RWPE2 (cell line): Measurements from ENCODE around the gene DCTN3.

Source experiments
- ATAC-seq: fragments of 200-7000 bp; cut with Tn5 transposase; 3 replicates; pipeline ENCODE4 v1.9.1; 2021; ENCODE audit warnings: low read depth
- DNase-seq: peaks from one replicate; pipeline ENCODE4 v3.0.0-alpha.2; 2020; ENCODE audit warnings: low spot score
- H3K27ac ChIP-seq: fragments of 450-650 bp; 2 replicates; pipeline ENCODE4 v1.5.1; 2017; ENCODE audit warnings: mild to moderate bottlenecking; ENCODE audit not compliant: poor library complexity, severe bottlenecking
- H3K27me3 ChIP-seq: fragments of 250-450 bp; sonication (Bioruptor Pico); 2 replicates; pipeline ENCODE4 v1.5.1; 2021; ENCODE audit warnings: mild to moderate bottlenecking, moderate library complexity; ENCODE audit not compliant: insufficient read depth, poor library complexity, severe bottlenecking
- H3K36me3 ChIP-seq: fragments of 250-450 bp; sonication (Bioruptor Pico); 2 replicates; pipeline ENCODE4 v1.5.1; 2020; ENCODE audit warnings: low read depth, mild to moderate bottlenecking, moderate library complexity
- H3K4me1 ChIP-seq: fragments of 250-450 bp; sonication (Bioruptor Pico); 2 replicates; pipeline ENCODE4 v1.5.1; 2021; ENCODE audit warnings: mild to moderate bottlenecking, moderate library complexity; ENCODE audit not compliant: insufficient read depth, poor library complexity, severe bottlenecking
- H3K4me3 ChIP-seq: fragments of 250-450 bp; sonication (Bioruptor Pico); 2 replicates; pipeline ENCODE4 v1.5.1; 2021; ENCODE audit warnings: mild to moderate bottlenecking, moderate library complexity; ENCODE audit not compliant: severe bottlenecking
- H3K9me3 ChIP-seq: fragments of 250-450 bp; sonication (Bioruptor Pico); 2 replicates; pipeline ENCODE4 v1.5.1; 2021; ENCODE audit warnings: mild to moderate bottlenecking, moderate library complexity; ENCODE audit not compliant: severe bottlenecking
- CTCF ChIP-seq: fragments of 450-650 bp; IDR thresholded peaks from one replicate; pipeline ENCODE4 v1.5.1; 2017; ENCODE audit warnings: mild to moderate bottlenecking, moderate library complexity; ENCODE audit not compliant: poor library complexity, severe bottlenecking

The DCTN3 gene

GRCh38 chr9:34587271-34587670, 33.0 kb downstream of the DCTN3 start:
- Histone ChIP-seq H3K27me3 (peaks cover 70% of the 10 kb centered on the region), H3K27ac (no peak overlapping the region), H3K36me3 (no peaks in the 10 kb centered on the region), H3K4me1 (no peaks in the 10 kb centered on the region), H3K9me3 (no peaks in the 10 kb centered on the region), H3K4me3 (no peak overlapping the region)
- DNase-seq (no peak), ATAC-seq (no peak)
- TF ChIP-seq CTCF: no peak

- no peak for DNase-seq
- no peak for ATAC-seq
- no peak for TF ChIP-seq CTCF
- Histone ChIP-seq H3K36me3 (no peaks in the 10 kb centered on the region), H3K4me1 (no peaks in the 10 kb centered on the region), H3K27me3 (peaks cover 61% of the 10 kb centered on the region), H3K4me3 (no peak overlapping the region), H3K9me3 (no peaks in the 10 kb centered on the region), H3K27ac (no peak overlapping the region)
Measured at GRCh38 chr9:34585946-34586669, 34.2 kb downstream of the DCTN3 start.

GRCh38 chr9:34584970-34585369, 35.3 kb downstream of the DCTN3 start:
- Histone ChIP-seq H3K36me3 (no peaks in the 10 kb centered on the region), H3K4me1 (no peaks in the 10 kb centered on the region), H3K9me3 (no peaks in the 10 kb centered on the region), H3K4me3 (no peak overlapping the region), H3K27ac (no peak overlapping the region), H3K27me3 (peaks cover 53% of the 10 kb centered on the region)
- peak; percentile 33; the same call in 1 of the 3 replicates for ATAC-seq
- no peak for DNase-seq
- no peak for TF ChIP-seq CTCF

- ATAC-seq: no peak
- Histone ChIP-seq H3K27ac (no peak overlapping the region), H3K4me3 (no peak overlapping the region), H3K9me3 (no peaks in the 10 kb centered on the region), H3K27me3 (peaks cover 53% of the 10 kb centered on the region), H3K4me1 (no peaks in the 10 kb centered on the region), H3K36me3 (no peaks in the 10 kb centered on the region)
- no peak for DNase-seq
- no peak for TF ChIP-seq CTCF
Measured at GRCh38 chr9:34582787-34583186, 37.5 kb downstream of the DCTN3 start.

GRCh38 chr9:34581318-34581717, 39.0 kb downstream of the DCTN3 start:
- no peak for TF ChIP-seq CTCF
- no peak overlapping the region for H3K27ac ChIP-seq
- H3K4me3 ChIP-seq: no peak overlapping the region
- H3K4me1 ChIP-seq: no peaks in the 10 kb centered on the region
- H3K9me3 ChIP-seq: no peaks in the 10 kb centered on the region
- H3K36me3 ChIP-seq: no peaks in the 10 kb centered on the region
- no peak for DNase-seq
- H3K27me3 ChIP-seq: peaks cover 52% of the 10 kb centered on the region
- no peak for ATAC-seq
